ENCODE data around the gene RPL22. TPM values are rescaled to one million over a fixed set of nuclear protein-coding genes. Genes with fewer than 3 reads are reported as not detected.
A peak's percentile ranks its signal among the peaks of the same experiment; 100 is the strongest.

The RPL22 gene
- polyA plus RNA-seq, 1 donor (not counting 4 experiments of a cell fraction or from before 2014, with no cell fraction given), result 421 TPM

GRCh38 chr1:6162341-6162740, 37.1 kb downstream of the RPL22 start:
- no peak overlapping the region for H2AFZ ChIP-seq (ENCODE audit: control insufficient read depth, low read length)
- H3K27ac ChIP-seq (ENCODE audit: control insufficient read depth, insufficient read depth, low read length), result no peak overlapping the region
- no peaks in the 10 kb centered on the region for H3K9me1 ChIP-seq (ENCODE audit: control insufficient read depth, extremely low read depth, insufficient read depth, low read length)
- dilution Hi-C loops (cut with MboI; ENCODE audit: extremely low pct_ligation_motif_present, low sequenced_read_pairs), result no loop called here
- no peak overlapping the region for H3K4me2 ChIP-seq (ENCODE audit: control insufficient read depth, extremely low read depth, insufficient read depth, low read depth, low read length)
- no peak for TF ChIP-seq EZH2 (IDR thresholded peaks at IDR 0.05; ENCODE audit: low read length)
- TF ChIP-seq CTCF (optimal IDR thresholded peaks at IDR 0.05 in 1 of 3, IDR thresholded peaks at IDR 0.05 in 1 of 3, conservative IDR thresholded peaks at IDR 0.05 in 1 of 3; ENCODE audit: extremely low read depth in 1 of 3, insufficient read depth in 2 of 3, low read length in 3 of 3), result no peak
- FAIRE-seq (no peak), DNase-seq (ENCODE audit: low read depth, low spot score) (no peak)
- no peak overlapping the region for H3K9ac ChIP-seq (ENCODE audit: control insufficient read depth, extremely low read depth, insufficient read depth, low read length)
- no peaks in the 10 kb centered on the region for H3K9me3 ChIP-seq (ENCODE audit: control insufficient read depth, low read depth, low read length)
- peaks cover 11% of the 10 kb centered on the region for H3K4me1 ChIP-seq (ENCODE audit: control insufficient read depth, extremely low read depth, insufficient read depth, low read length)
- H3K79me2 ChIP-seq (ENCODE audit: control insufficient read depth, insufficient read depth, low read length), result no peaks in the 10 kb centered on the region
- H3K27me3 ChIP-seq (ENCODE audit: control insufficient read depth, extremely low read depth, insufficient read depth, low read length), result peaks cover 29% of the 10 kb centered on the region
- H4K20me1 ChIP-seq (ENCODE audit: control insufficient read depth, extremely low read depth, insufficient read depth, low read length), result no peaks in the 10 kb centered on the region
- no peaks in the 10 kb centered on the region for H3K36me3 ChIP-seq (ENCODE audit: control insufficient read depth in 2 of 2, extremely low read depth in 1 of 2, insufficient read depth in 2 of 2, low read length in 2 of 2)
- H3K4me3 ChIP-seq (ENCODE audit: control insufficient read depth in 2 of 3, extremely low read depth in 1 of 3, insufficient read depth in 2 of 3, low read depth in 1 of 3, low read length in 3 of 3), result no peak overlapping the region

GRCh38 chr1:6158181-6158580, 41.2 kb downstream of the RPL22 start:
- no peaks in the 10 kb centered on the region for H4K20me1 ChIP-seq (ENCODE audit: control insufficient read depth, extremely low read depth, insufficient read depth, low read length)
- peaks cover 12% of the 10 kb centered on the region for H3K27me3 ChIP-seq (ENCODE audit: control insufficient read depth, extremely low read depth, insufficient read depth, low read length)
- H3K9me3 ChIP-seq (ENCODE audit: control insufficient read depth, low read depth, low read length), result no peaks in the 10 kb centered on the region
- peak overlapping the region; percentile 71 for H3K4me2 ChIP-seq (ENCODE audit: control insufficient read depth, extremely low read depth, insufficient read depth, low read depth, low read length)
- peak overlapping the region; percentile 74 for H3K27ac ChIP-seq (ENCODE audit: control insufficient read depth, insufficient read depth, low read length)
- FAIRE-seq, result no peak
- H3K9ac ChIP-seq (ENCODE audit: control insufficient read depth, extremely low read depth, insufficient read depth, low read length), result peak overlapping the region; percentile 45
- peak overlapping the region; percentile 35 for H2AFZ ChIP-seq (ENCODE audit: control insufficient read depth, low read length)
- no peaks in the 10 kb centered on the region for H3K79me2 ChIP-seq (ENCODE audit: control insufficient read depth, insufficient read depth, low read length)
- H3K36me3 ChIP-seq (ENCODE audit: control insufficient read depth in 2 of 2, extremely low read depth in 1 of 2, insufficient read depth in 2 of 2, low read length in 2 of 2), result no peaks in the 10 kb centered on the region
- dilution Hi-C loops (cut with MboI; ENCODE audit: extremely low pct_ligation_motif_present, low sequenced_read_pairs), result no loop called here
- DNase-seq (ENCODE audit: low read depth, low spot score), result no peak
- peaks cover 26% of the 10 kb centered on the region for H3K4me1 ChIP-seq (ENCODE audit: control insufficient read depth, extremely low read depth, insufficient read depth, low read length)
- TF ChIP-seq CTCF (optimal IDR thresholded peaks at IDR 0.05 in 1 of 3, IDR thresholded peaks at IDR 0.05 in 1 of 3, conservative IDR thresholded peaks at IDR 0.05 in 1 of 3; ENCODE audit: extremely low read depth in 1 of 3, insufficient read depth in 2 of 3, low read length in 3 of 3) (no peak), EZH2 (IDR thresholded peaks at IDR 0.05; ENCODE audit: low read length) (no peak)
- no peaks in the 10 kb centered on the region for H3K9me1 ChIP-seq (ENCODE audit: control insufficient read depth, extremely low read depth, insufficient read depth, low read length)
- H3K4me3 ChIP-seq (ENCODE audit: control insufficient read depth in 2 of 3, extremely low read depth in 1 of 3, insufficient read depth in 2 of 3, low read depth in 1 of 3, low read length in 3 of 3), result no peak overlapping the region

Measured in keratinocyte (primary cell).